ENCODE data around the gene IQSEC1. TPM values are rescaled to one million over a fixed set of nuclear protein-coding genes. Genes with fewer than 3 reads are reported as not detected.

The IQSEC1 gene
- total RNA-seq, 1 donor from 2014 or later, result 27.1 TPM

- Histone ChIP-seq H3K9ac (ENCODE audit: low read depth in 1 of 3, low read length in 3 of 3) (no peak overlapping the region), H3K27ac (ENCODE audit: low read depth, low read length) (no peak overlapping the region), H3K4me3 (ENCODE audit: low read length in 3 of 3) (no peak overlapping the region), H3K27me3 (ENCODE audit: control insufficient read depth in 3 of 3, insufficient read depth in 3 of 3, low read length in 3 of 3) (no peaks in the 10 kb centered on the region), H3K9me3 (ENCODE audit: control insufficient read depth in 3 of 3, low read length in 3 of 3) (no peaks in the 10 kb centered on the region), H3K36me3 (ENCODE audit: control insufficient read depth in 3 of 3, insufficient read depth in 3 of 3, low read length in 3 of 3) (no peaks in the 10 kb centered on the region), H3K4me1 (ENCODE audit: control insufficient read depth in 3 of 3, insufficient read depth in 3 of 3, low read length in 3 of 3) (no peaks in the 10 kb centered on the region)
Measured at GRCh38 chr3:13060341-13060910, 12.8 kb downstream of the IQSEC1 start.

GRCh38 chr3:13058346-13059120 is 14.7 kb downstream of the IQSEC1 start:
- H3K4me3 ChIP-seq (ENCODE audit: low read length in 3 of 3), result no peak overlapping the region
- no peak overlapping the region for H3K9ac ChIP-seq (ENCODE audit: low read depth in 1 of 3, low read length in 3 of 3)
- peaks cover 0 to 3% (median 0%) of the 10 kb centered on the region in 3 donors for H3K27me3 ChIP-seq (ENCODE audit: control insufficient read depth in 3 of 3, insufficient read depth in 3 of 3, low read length in 3 of 3)
- no peaks in the 10 kb centered on the region for H3K4me1 ChIP-seq (ENCODE audit: control insufficient read depth in 3 of 3, insufficient read depth in 3 of 3, low read length in 3 of 3)
- no peaks in the 10 kb centered on the region for H3K9me3 ChIP-seq (ENCODE audit: control insufficient read depth in 3 of 3, low read length in 3 of 3)
- no peaks in the 10 kb centered on the region for H3K36me3 ChIP-seq (ENCODE audit: control insufficient read depth in 3 of 3, insufficient read depth in 3 of 3, low read length in 3 of 3)
- no peak overlapping the region for H3K27ac ChIP-seq (ENCODE audit: low read depth, low read length)

- no peak overlapping the region for H3K9ac ChIP-seq (ENCODE audit: low read depth in 1 of 3, low read length in 3 of 3)
- no peaks in the 10 kb centered on the region for H3K9me3 ChIP-seq (ENCODE audit: control insufficient read depth in 3 of 3, low read length in 3 of 3)
- no peak overlapping the region for H3K27ac ChIP-seq (ENCODE audit: low read depth, low read length)
- no peak overlapping the region for H3K4me3 ChIP-seq (ENCODE audit: low read length in 3 of 3)
- H3K36me3 ChIP-seq (ENCODE audit: control insufficient read depth in 3 of 3, insufficient read depth in 3 of 3, low read length in 3 of 3), result no peaks in the 10 kb centered on the region
- H3K4me1 ChIP-seq (ENCODE audit: control insufficient read depth in 3 of 3, insufficient read depth in 3 of 3, low read length in 3 of 3), result no peaks in the 10 kb centered on the region
- H3K27me3 ChIP-seq (ENCODE audit: control insufficient read depth in 3 of 3, insufficient read depth in 3 of 3, low read length in 3 of 3), result peaks cover 0 to 3% (median 0%) of the 10 kb centered on the region in 3 donors
Measured at GRCh38 chr3:13057282-13058040, 15.8 kb downstream of the IQSEC1 start.

GRCh38 chr3:13055634-13056033 is 17.6 kb downstream of the IQSEC1 start:
- Histone ChIP-seq H3K27ac (ENCODE audit: low read depth, low read length) (no peak overlapping the region), H3K9ac (ENCODE audit: low read depth in 1 of 3, low read length in 3 of 3) (no peak overlapping the region), H3K36me3 (ENCODE audit: control insufficient read depth in 3 of 3, insufficient read depth in 3 of 3, low read length in 3 of 3) (no peaks in the 10 kb centered on the region), H3K27me3 (ENCODE audit: control insufficient read depth in 3 of 3, insufficient read depth in 3 of 3, low read length in 3 of 3) (peaks cover 0 to 3% (median 0%) of the 10 kb centered on the region in 3 donors), H3K4me1 (ENCODE audit: control insufficient read depth in 3 of 3, insufficient read depth in 3 of 3, low read length in 3 of 3) (no peaks in the 10 kb centered on the region), H3K4me3 (ENCODE audit: low read length in 3 of 3) (no peak overlapping the region), H3K9me3 (ENCODE audit: control insufficient read depth in 3 of 3, low read length in 3 of 3) (no peaks in the 10 kb centered on the region)

- Histone ChIP-seq H3K27me3 (ENCODE audit: control insufficient read depth in 3 of 3, insufficient read depth in 3 of 3, low read length in 3 of 3) (peaks cover 0 to 3% (median 0%) of the 10 kb centered on the region in 3 donors), H3K9me3 (ENCODE audit: control insufficient read depth in 3 of 3, low read length in 3 of 3) (no peaks in the 10 kb centered on the region), H3K9ac (ENCODE audit: low read depth in 1 of 3, low read length in 3 of 3) (no peak overlapping the region)
Measured at GRCh38 chr3:13054341-13055285, 18.6 kb downstream of the IQSEC1 start.

GRCh38 chr3:13053893-13054292 is 19.3 kb downstream of the IQSEC1 start:
- no peaks in the 10 kb centered on the region for H3K4me1 ChIP-seq (ENCODE audit: control insufficient read depth in 3 of 3, insufficient read depth in 3 of 3, low read length in 3 of 3)
- H3K9ac ChIP-seq (ENCODE audit: low read depth in 1 of 3, low read length in 3 of 3), result no peak overlapping the region
- no peaks in the 10 kb centered on the region for H3K9me3 ChIP-seq (ENCODE audit: control insufficient read depth in 3 of 3, low read length in 3 of 3)
- peaks cover 0 to 3% (median 0%) of the 10 kb centered on the region in 3 donors for H3K27me3 ChIP-seq (ENCODE audit: control insufficient read depth in 3 of 3, insufficient read depth in 3 of 3, low read length in 3 of 3)
- H3K4me3 ChIP-seq (ENCODE audit: low read length in 3 of 3), result no peak overlapping the region
- no peaks in the 10 kb centered on the region for H3K36me3 ChIP-seq (ENCODE audit: control insufficient read depth in 3 of 3, insufficient read depth in 3 of 3, low read length in 3 of 3)
- H3K27ac ChIP-seq (ENCODE audit: low read depth, low read length), result no peak overlapping the region

More at GRCh38 chr3:13054341-13055285, 18.6 kb downstream of the IQSEC1 start:
- Histone ChIP-seq H3K36me3 (ENCODE audit: control insufficient read depth in 3 of 3, insufficient read depth in 3 of 3, low read length in 3 of 3) (no peaks in the 10 kb centered on the region), H3K27ac (ENCODE audit: low read depth, low read length) (no peak overlapping the region), H3K4me1 (ENCODE audit: control insufficient read depth in 3 of 3, insufficient read depth in 3 of 3, low read length in 3 of 3) (no peaks in the 10 kb centered on the region), H3K4me3 (ENCODE audit: low read length in 3 of 3) (no peak overlapping the region)

- H3K9ac ChIP-seq (ENCODE audit: low read depth in 1 of 3, low read length in 3 of 3), result peak overlapping the region in 1 of 3 donors; percentile 16
- H3K27me3 ChIP-seq (ENCODE audit: control insufficient read depth in 3 of 3, insufficient read depth in 3 of 3, low read length in 3 of 3), result peaks cover 0 to 3% (median 0%) of the 10 kb centered on the region in 3 donors
- H3K4me3 ChIP-seq (ENCODE audit: low read length in 3 of 3), result no peak overlapping the region
- no peak overlapping the region for H3K27ac ChIP-seq (ENCODE audit: low read depth, low read length)
- H3K36me3 ChIP-seq (ENCODE audit: control insufficient read depth in 3 of 3, insufficient read depth in 3 of 3, low read length in 3 of 3), result no peaks in the 10 kb centered on the region
- H3K4me1 ChIP-seq (ENCODE audit: control insufficient read depth in 3 of 3, insufficient read depth in 3 of 3, low read length in 3 of 3), result no peaks in the 10 kb centered on the region
- H3K9me3 ChIP-seq (ENCODE audit: control insufficient read depth in 3 of 3, low read length in 3 of 3), result no peaks in the 10 kb centered on the region
Measured at GRCh38 chr3:13053420-13053819, 19.8 kb downstream of the IQSEC1 start.

GRCh38 chr3:13052191-13052820 is 20.9 kb downstream of the IQSEC1 start:
- Histone ChIP-seq H3K4me3 (ENCODE audit: low read length in 3 of 3) (no peak overlapping the region), H3K4me1 (ENCODE audit: control insufficient read depth in 3 of 3, insufficient read depth in 3 of 3, low read length in 3 of 3) (no peaks in the 10 kb centered on the region), H3K27ac (ENCODE audit: low read depth, low read length) (no peak overlapping the region), H3K9me3 (ENCODE audit: control insufficient read depth in 3 of 3, low read length in 3 of 3) (no peaks in the 10 kb centered on the region), H3K9ac (ENCODE audit: low read depth in 1 of 3, low read length in 3 of 3) (no peak overlapping the region), H3K36me3 (ENCODE audit: control insufficient read depth in 3 of 3, insufficient read depth in 3 of 3, low read length in 3 of 3) (no peaks in the 10 kb centered on the region), H3K27me3 (ENCODE audit: control insufficient read depth in 3 of 3, insufficient read depth in 3 of 3, low read length in 3 of 3) (peaks cover 0 to 3% (median 0%) of the 10 kb centered on the region in 3 donors)

- Histone ChIP-seq H3K9ac (ENCODE audit: low read depth in 1 of 3, low read length in 3 of 3) (no peak overlapping the region), H3K27ac (ENCODE audit: low read depth, low read length) (no peak overlapping the region), H3K4me1 (ENCODE audit: control insufficient read depth in 3 of 3, insufficient read depth in 3 of 3, low read length in 3 of 3) (no peaks in the 10 kb centered on the region), H3K27me3 (ENCODE audit: control insufficient read depth in 3 of 3, insufficient read depth in 3 of 3, low read length in 3 of 3) (peaks cover 0 to 3% (median 0%) of the 10 kb centered on the region in 3 donors), H3K9me3 (ENCODE audit: control insufficient read depth in 3 of 3, low read length in 3 of 3) (no peaks in the 10 kb centered on the region), H3K4me3 (ENCODE audit: low read length in 3 of 3) (no peak overlapping the region), H3K36me3 (ENCODE audit: control insufficient read depth in 3 of 3, insufficient read depth in 3 of 3, low read length in 3 of 3) (no peaks in the 10 kb centered on the region)
Measured at GRCh38 chr3:13051581-13051980, 21.6 kb downstream of the IQSEC1 start.
